ENCODE data around the gene PMM1. TPM values are rescaled to one million over a fixed set of nuclear protein-coding genes. Genes with fewer than 3 reads are reported as not detected.
A peak's percentile ranks its signal among the peaks of the same experiment; 100 is the strongest.

The PMM1 gene
- total RNA-seq, 2 donors from 2014 or later = 17.3 TPM

DNA sequence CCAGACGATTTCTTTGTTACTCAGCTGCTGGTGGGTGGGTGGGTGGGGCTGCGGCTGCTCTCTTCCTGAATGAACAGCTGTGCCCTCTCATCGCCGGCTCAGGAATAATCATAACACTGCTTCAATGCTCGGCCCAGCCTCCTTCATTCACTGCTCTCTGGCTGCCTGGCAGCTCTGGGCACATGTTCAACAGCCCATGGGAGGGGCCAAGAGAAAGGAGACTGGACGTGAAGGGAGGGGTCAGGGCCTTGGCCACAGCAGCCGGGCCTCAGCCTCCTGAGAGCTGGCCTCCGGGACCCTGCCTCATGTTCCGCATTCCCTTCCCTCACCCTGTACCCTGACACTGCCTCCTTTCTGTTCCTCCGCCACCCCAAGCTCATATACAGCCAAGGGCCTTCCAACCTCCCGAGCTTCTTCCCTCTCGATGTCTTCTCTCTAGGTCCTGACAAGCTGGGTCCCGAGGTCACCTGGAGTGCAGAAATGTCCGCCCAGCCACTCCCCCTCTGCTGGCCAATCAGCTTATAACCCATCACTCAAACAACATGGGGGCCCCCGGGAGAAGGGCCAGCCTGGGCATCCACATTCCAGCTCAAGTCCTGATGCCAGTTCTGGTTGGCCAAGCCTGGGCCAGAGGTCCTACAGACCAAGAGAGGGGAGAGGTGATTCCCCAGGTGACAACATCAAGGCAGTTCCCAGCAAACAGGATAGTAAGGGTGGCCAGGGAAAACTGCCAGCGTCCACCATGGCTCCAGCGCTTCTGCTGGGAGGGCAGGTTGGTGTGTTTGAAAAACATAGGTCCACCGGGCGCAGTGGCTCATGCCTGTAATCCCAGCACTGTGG, 32.0 kb downstream of the PMM1 start:
- DNase-seq (ENCODE audit: low spot score) = peak; percentile 80
- H3K27me3 ChIP-seq = no peaks in the 10 kb centered on the region
- TF ChIP-seq CTCF (IDR thresholded peaks at IDR 0.05) = no peak
- H3K9me3 ChIP-seq = no peaks in the 10 kb centered on the region
- no peaks in the 10 kb centered on the region for H3K36me3 ChIP-seq
- peaks cover 0 to 46% of the 10 kb centered on the region in 2 donors for H3K4me1 ChIP-seq
- H3K27ac ChIP-seq = peak overlapping the region; percentile 80 to 81
- peak overlapping the region in 1 of 2 donors; percentile 11 for H3K4me3 ChIP-seq

DNA sequence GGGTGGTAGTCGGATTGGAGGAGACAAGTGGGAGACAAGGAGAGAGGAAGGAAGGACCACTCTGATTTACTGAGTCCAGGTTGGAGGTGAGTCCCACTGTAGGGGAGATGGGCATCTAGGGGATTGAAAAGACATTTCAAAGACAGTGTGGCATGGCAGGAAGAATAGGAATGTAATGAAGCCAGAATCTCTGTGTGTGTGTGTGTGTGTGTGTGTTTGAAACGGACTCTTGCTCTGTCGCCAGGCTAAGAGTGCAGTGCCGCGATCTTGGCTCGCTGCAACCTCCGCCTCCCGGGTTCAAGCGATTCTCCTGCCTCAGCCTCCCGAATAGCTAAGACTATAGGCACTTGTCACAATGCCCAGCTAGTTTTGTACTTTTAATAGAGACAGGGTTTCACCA, 33.1 kb downstream of the PMM1 start:
- Histone ChIP-seq H3K4me1 (peaks cover 0 to 42% of the 10 kb centered on the region in 2 donors), H3K9me3 (no peaks in the 10 kb centered on the region), H3K4me3 (no peak overlapping the region), H3K27ac (peak overlapping the region; percentile 80 to 81), H3K36me3 (no peaks in the 10 kb centered on the region), H3K27me3 (no peaks in the 10 kb centered on the region)
- no peak for DNase-seq (ENCODE audit: low spot score)
- no peak for TF ChIP-seq CTCF (IDR thresholded peaks at IDR 0.05)

DNA sequence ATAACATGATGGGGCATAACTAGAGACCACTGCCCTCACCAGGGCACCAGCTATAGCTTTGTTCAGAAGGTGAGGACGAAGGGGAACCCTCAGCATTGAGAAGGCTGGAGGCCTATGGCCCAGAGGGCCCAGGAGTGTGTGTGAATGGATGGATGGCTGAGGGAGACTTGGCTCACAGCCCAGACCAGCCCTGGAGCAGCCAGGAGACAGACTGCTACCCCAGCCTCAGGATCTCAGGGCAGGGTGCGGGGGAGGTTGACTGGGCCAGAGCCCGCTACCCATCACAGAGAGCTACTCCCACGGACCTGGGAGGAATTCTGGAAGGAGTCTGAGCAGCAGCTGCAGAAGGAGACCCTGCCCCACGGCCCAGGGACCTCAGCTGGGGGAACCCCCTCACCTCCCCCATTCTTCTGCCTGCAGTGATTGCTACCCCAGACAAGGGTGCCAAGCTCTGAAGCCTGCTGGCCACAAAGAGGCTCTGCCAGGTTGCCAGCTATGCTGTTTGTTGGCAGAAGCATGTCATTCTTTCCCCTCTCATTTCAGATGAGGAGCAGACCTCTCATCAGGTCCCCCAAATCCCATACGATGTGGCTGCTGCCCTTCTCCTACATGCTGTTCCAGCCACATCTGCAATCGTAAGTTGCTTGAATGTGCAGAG, 34.2 kb downstream of the PMM1 start:
- H3K36me3 ChIP-seq = no peaks in the 10 kb centered on the region
- H3K27ac ChIP-seq = peak overlapping the region in 1 of 2 donors; percentile 31
- H3K9me3 ChIP-seq = no peaks in the 10 kb centered on the region
- DNase-seq (ENCODE audit: low spot score) = no peak
- no peak overlapping the region for H3K4me3 ChIP-seq
- TF ChIP-seq CTCF (IDR thresholded peaks at IDR 0.05) = no peak
- H3K27me3 ChIP-seq = no peaks in the 10 kb centered on the region
- H3K4me1 ChIP-seq = peaks cover 0 to 41% of the 10 kb centered on the region in 2 donors

- H3K4me1 ChIP-seq = peaks cover 0 to 17% of the 10 kb centered on the region in 2 donors
- H3K36me3 ChIP-seq = no peaks in the 10 kb centered on the region
- H3K27ac ChIP-seq = no peak overlapping the region
- no peaks in the 10 kb centered on the region for H3K27me3 ChIP-seq
- H3K9me3 ChIP-seq = no peaks in the 10 kb centered on the region
- no peak for TF ChIP-seq CTCF (IDR thresholded peaks at IDR 0.05)
- no peak for DNase-seq (ENCODE audit: low spot score)
- no peak overlapping the region for H3K4me3 ChIP-seq
Observed at GRCh38 chr22:41551877-41552582, 37.6 kb downstream of the PMM1 start.

GRCh38 chr22:41550952-41551491, 38.6 kb downstream of the PMM1 start:
- DNase-seq (ENCODE audit: low spot score) = no peak
- no peak for TF ChIP-seq CTCF (IDR thresholded peaks at IDR 0.05)
- Histone ChIP-seq H3K4me1 (peaks cover 0 to 10% of the 10 kb centered on the region in 2 donors), H3K27ac (no peak overlapping the region), H3K9me3 (no peaks in the 10 kb centered on the region), H3K36me3 (no peaks in the 10 kb centered on the region), H3K27me3 (no peaks in the 10 kb centered on the region), H3K4me3 (no peak overlapping the region)
